Right lobe of liver (tissue), 6 donors: ENCODE measurements around the gene SCN5A. TPM values are rescaled to one million over a fixed set of nuclear protein-coding genes. Genes with fewer than 3 reads are reported as not detected.

Source experiments
- ATAC-seq, 4 donors: fragments of 200-7000 bp; cut with Tn5 transposase; one replicate each; pipeline ENCODE4 v1.9.1; 2020; ENCODE audit warnings: mild to moderate bottlenecking in 4 of 4, moderate library complexity in 4 of 4
- DNase-seq, 3 donors: peaks; one replicate each; pipeline ENCODE4 v3.0.0-alpha.2; 2020
- H3K27ac ChIP-seq, 3 donors: fragments of 200-600 bp; one replicate each; pipeline ENCODE4 v1.8.0; 2022
- H3K27me3 ChIP-seq, 2 donors: fragments of 200-600 bp; one replicate each; pipeline ENCODE4 v1.8.0; 2022
- H3K36me3 ChIP-seq, 4 donors: fragments of 200-600 bp; sonication (generic) in 1 of 4; one replicate each; pipeline versions ENCODE4 v1.5.1 to v1.8.0; 2017 to 2022; ENCODE audit warnings: control low read depth in 1 of 4
- H3K4me1 ChIP-seq, 4 donors: fragments of 200-600 bp; sonication (generic) in 1 of 4; one replicate each; pipeline versions ENCODE4 v1.5.1 to v1.8.0; 2017 to 2022; ENCODE audit warnings: control low read depth in 1 of 4
- H3K4me3 ChIP-seq, 3 donors: fragments of 200-600 bp; one replicate each; pipeline ENCODE4 v1.8.0; 2022
- H3K9me3 ChIP-seq, 4 donors: fragments of 200-600 bp; sonication (generic) in 1 of 4; one replicate each; pipeline versions ENCODE4 v1.5.1 to v1.8.0; 2017 to 2022; ENCODE audit warnings: control low read depth in 1 of 4
- POLR2A ChIP-seq: fragments of 450-650 bp; IDR thresholded peaks from one replicate; pipeline ENCODE4 v1.6.1; 2017; ENCODE audit warnings: antibody characterized with exemption, mild to moderate bottlenecking
- WGBS: methylation state at CpG from one replicate; pipeline ENCODE4 v1.1.6; 2018; ENCODE audit warnings: low coverage, low lambda C conversion rate; ENCODE audit not compliant: insufficient coverage; ENCODE audit errors: missing lambda C conversion rate; 5-methylcytosine and 5-hydroxymethylcytosine counted together
- intact Hi-C, 2 donors: fragments of 100-400 bp; cut with DNase I; formaldehyde crosslinking; loops; one replicate each; pipeline versions ENCODE4 v1.11.2 to v1.14.1; 2022
- small RNA-seq, 2 experiments: library from RNA; depleted of rRNA; stranded (forward); fragments of <200 nt; gene quantifications; one replicate each; pipeline ENCODE3, GENCODE V24; 2016
- total RNA-seq, 6 experiments: library from RNA; depleted of rRNA in 2 of 6; stranded (reverse); fragments of >200 nt in 2 of 6; fragmentation: NEBNext Ultra II Directional in 3 of 6; extraction: Animal tissue kit (Norgen Biotek cat#: 25700) in 3 of 6; gene quantifications; one replicate each; pipeline versions ENCODE4 v1.1.0 to v1.2.4, GENCODE V29; 2016 to 2023
- TF ChIP-seq, protein P1 (sequence below), 4 donors: fragments of 200-600 bp in 3 of 4; fragments of 450-650 bp in 1 of 4; IDR thresholded peaks; one replicate each; pipeline versions ENCODE4 v1.5.1 to v1.8.0; 2016 to 2022; ENCODE audit warnings: antibody characterized with exemption in 4 of 4, mild to moderate bottlenecking in 2 of 4
- donor health status: DM: no; HTN: yes; CAD: no.
- donor health status: DM: no; HTN: no; CAD: no.
- donor health status: DM: no; HTN: no; CAD: no.
- donor health status: DM: no; HTN: yes; CAD: no.
- donor health status: DM: no; HTN: yes; CAD: no.

Gene SCN5A
- total RNA-seq, 6 experiments from 2014 or later = 0.02 TPM; not detected in 5

DNA sequence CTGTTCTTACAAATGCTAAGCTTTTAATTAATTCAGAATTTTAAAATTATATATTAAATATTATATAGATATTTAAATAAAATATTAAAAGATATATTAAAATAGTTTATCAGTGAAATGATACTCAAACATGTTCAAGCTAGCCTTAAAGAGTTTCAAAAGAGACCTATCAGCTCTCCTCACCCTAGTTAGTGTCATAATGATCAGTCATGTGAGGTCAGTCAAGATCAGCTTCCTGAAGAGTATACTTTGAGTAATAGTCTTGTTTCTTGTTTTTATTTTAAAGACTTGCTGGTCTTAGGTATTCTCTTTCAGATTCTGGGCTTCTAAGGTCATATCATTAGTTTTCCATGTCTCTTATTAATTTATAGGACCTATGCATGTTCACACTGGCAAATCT lies 138.9 kb downstream of the SCN5A start:
- H3K4me3 ChIP-seq = no peak overlapping the region
- intact Hi-C loops = no loop called here

DNA sequence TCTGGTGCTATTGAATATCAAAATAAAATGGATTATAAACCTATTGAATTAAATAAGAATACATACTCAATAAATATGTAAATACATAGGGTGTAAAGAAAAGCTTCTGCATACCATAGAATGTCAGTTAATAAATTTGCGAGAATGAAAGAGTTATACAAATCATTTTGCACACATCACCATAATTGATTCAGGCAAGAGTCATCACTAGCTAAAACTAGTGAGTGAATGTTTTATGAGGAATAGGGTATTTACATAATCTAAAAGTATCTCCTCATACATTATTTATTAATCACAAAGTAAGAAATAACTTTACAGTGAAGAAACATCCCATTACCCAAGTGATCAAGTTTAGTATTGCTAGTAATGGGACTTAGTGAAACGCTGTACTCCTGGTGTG lies 139.8 kb downstream of the SCN5A start:
- intact Hi-C loops = no loop called here
- no peak overlapping the region for H3K4me3 ChIP-seq
- peaks cover 0 to 8% (median 1%) of the 10 kb centered on the region in 4 donors for H3K36me3 ChIP-seq
- no peaks in the 10 kb centered on the region for H3K27me3 ChIP-seq
- DNase-seq (no peak), ATAC-seq (no peak)
- no peaks in the 10 kb centered on the region for H3K9me3 ChIP-seq
- H3K4me1 ChIP-seq = no peaks in the 10 kb centered on the region
- no peak for TF ChIP-seq POLR2A
- TF ChIP-seq, protein P1, sequence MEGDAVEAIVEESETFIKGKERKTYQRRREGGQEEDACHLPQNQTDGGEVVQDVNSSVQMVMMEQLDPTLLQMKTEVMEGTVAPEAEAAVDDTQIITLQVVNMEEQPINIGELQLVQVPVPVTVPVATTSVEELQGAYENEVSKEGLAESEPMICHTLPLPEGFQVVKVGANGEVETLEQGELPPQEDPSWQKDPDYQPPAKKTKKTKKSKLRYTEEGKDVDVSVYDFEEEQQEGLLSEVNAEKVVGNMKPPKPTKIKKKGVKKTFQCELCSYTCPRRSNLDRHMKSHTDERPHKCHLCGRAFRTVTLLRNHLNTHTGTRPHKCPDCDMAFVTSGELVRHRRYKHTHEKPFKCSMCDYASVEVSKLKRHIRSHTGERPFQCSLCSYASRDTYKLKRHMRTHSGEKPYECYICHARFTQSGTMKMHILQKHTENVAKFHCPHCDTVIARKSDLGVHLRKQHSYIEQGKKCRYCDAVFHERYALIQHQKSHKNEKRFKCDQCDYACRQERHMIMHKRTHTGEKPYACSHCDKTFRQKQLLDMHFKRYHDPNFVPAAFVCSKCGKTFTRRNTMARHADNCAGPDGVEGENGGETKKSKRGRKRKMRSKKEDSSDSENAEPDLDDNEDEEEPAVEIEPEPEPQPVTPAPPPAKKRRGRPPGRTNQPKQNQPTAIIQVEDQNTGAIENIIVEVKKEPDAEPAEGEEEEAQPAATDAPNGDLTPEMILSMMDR (IDR thresholded peaks at IDR 0.05) = no peak
- 87% methylated on average over 2 of the region's 2 CpGs for WGBS
- H3K27ac ChIP-seq = no peak overlapping the region

More for the DNA sequence above, 138.9 kb downstream of the SCN5A start:
- no peak for DNase-seq
- Histone ChIP-seq H3K4me1 (no peaks in the 10 kb centered on the region), H3K27me3 (no peaks in the 10 kb centered on the region), H3K9me3 (no peaks in the 10 kb centered on the region), H3K36me3 (peaks cover 0 to 6% (median 1%) of the 10 kb centered on the region in 4 donors), H3K27ac (no peak overlapping the region)
- ATAC-seq = no peak
- no peak for TF ChIP-seq POLR2A
- TF ChIP-seq, protein P1 (IDR thresholded peaks at IDR 0.05) = no peak

DNA sequence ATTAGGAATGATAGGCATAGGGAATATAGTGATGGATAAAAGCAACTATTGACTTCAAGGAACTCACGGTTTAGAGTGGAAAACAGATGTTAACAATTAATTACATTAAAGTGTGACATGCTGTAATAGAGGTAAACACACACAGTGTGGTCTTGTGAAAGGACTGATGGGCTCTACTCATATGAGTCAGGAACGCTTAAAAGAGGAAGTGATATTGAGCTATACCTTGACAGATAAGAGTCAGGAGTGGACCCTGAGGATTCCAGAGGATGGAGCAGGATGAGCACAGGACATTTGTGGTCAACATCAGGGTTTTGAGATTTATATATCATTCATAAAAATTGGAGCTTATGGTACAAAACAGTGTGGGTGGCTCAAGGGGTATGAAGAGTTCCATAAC lies 142.4 kb downstream of the SCN5A start:
- Histone ChIP-seq H3K9me3 (no peaks in the 10 kb centered on the region), H3K27me3 (no peaks in the 10 kb centered on the region), H3K36me3 (peaks cover 0 to 15% (median 4%) of the 10 kb centered on the region in 4 donors), H3K4me3 (no peak overlapping the region), H3K27ac (no peak overlapping the region), H3K4me1 (peaks cover 0 to 10% (median 0%) of the 10 kb centered on the region in 4 donors)
- DNase-seq = no peak
- no peak for ATAC-seq
- TF ChIP-seq POLR2A = no peak
- TF ChIP-seq, protein P1 (IDR thresholded peaks at IDR 0.05) = no peak
- intact Hi-C loops = no loop called here
- 89% methylated on average over 2 of the region's 2 CpGs for WGBS

DNA sequence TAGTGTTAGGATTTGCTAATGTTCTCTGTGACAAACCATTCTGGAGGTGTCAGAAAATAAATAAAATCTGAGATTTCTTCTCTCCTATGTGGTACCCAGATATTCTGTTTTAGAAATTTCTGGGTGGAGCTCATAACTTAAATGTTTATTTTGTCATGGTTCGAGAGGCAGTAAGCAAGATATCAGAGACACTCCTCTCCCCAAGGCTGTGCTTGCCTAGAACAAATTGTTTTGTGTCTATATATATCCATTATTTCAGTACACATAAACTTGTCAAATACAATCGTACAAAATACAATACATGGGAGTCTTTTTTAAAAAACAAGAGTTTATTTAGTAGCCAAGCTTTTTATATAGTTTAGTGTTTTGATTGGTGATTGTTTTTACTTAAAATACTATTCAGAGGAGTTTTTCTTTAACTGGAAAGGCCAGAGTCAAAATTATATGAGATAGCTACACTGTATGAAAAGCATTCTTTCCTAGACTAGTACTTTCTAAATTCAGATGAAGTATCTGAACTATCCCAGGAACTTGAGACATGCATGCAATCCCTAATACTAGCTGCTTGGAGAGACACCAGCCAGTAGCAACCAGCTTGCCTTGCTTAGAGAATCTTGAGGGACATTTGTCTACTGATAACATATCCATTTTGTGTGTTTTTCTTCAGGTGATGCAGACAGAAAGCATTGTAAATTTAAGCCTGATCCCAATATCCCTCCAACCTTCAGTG lies 148.6 kb downstream of the SCN5A start:
- Histone ChIP-seq H3K27ac (no peak overlapping the region), H3K36me3 (peaks cover 0 to 9% (median 3%) of the 10 kb centered on the region in 4 donors)
- ATAC-seq = no peak

More for the DNA sequence above, 148.6 kb downstream of the SCN5A start:
- DNase-seq = no peak
- intact Hi-C loops = no loop called here
- TF ChIP-seq, protein P1 (IDR thresholded peaks at IDR 0.05) = no peak
- no peak for TF ChIP-seq POLR2A
- H3K4me3 ChIP-seq = no peak overlapping the region
- WGBS = 88% methylated on average over 2 of the region's 2 CpGs
- peaks cover 0 to 10% (median 2%) of the 10 kb centered on the region in 4 donors for H3K4me1 ChIP-seq
- no peaks in the 10 kb centered on the region for H3K9me3 ChIP-seq
- H3K27me3 ChIP-seq = no peaks in the 10 kb centered on the region

Small RNAs within 50 kb of the gene (small RNA-seq; reads per million reads assigned to genes)
- 0 reads per million in 2 experiments for gene RF00019

Other genes starting within 250 kb of the SCN5A start
- gene ACVR2B, start 195.8 kb downstream of the SCN5A start, total RNA-seq = 1 to 10 TPM; 2.0 to 5.9 (median 4.4) TPM
- gene EXOG, start 153.3 kb downstream of the SCN5A start, total RNA-seq = 1 to 10 TPM; 2.7 to 5.3 (median 3.9) TPM
- not detected for gene SCN10A, start 166.5 kb upstream of the SCN5A start, total RNA-seq